Lower leg skin (tissue), 4 donors: ENCODE measurements around the gene ARG1. TPM values are rescaled to one million over a fixed set of nuclear protein-coding genes. Genes with fewer than 3 reads are reported as not detected.

ENCODE experiments used
- DNase-seq, 2 donors: peaks; one replicate each; pipeline ENCODE4 v3.0.0-alpha.2; 2019; ENCODE audit warnings: low spot score in 2 of 2
- H3K4me3 ChIP-seq: fragments of 200-600 bp; sonication (generic); 2 replicates; pipeline ENCODE4 v1.5.1; 2017; ENCODE audit warnings: mild to moderate bottlenecking, low read depth; ENCODE audit not compliant: poor library complexity, severe bottlenecking
- CTCF ChIP-seq, 3 donors: fragments of 450-650 bp; IDR thresholded peaks; one replicate each; pipeline ENCODE4 v1.5.1; 2016; ENCODE audit warnings: antibody characterized with exemption in 3 of 3, mild to moderate bottlenecking in 3 of 3, moderate library complexity in 2 of 3
- POLR2A ChIP-seq, 2 donors: fragments of 450-650 bp; IDR thresholded peaks; one replicate each; pipeline ENCODE4 v1.6.1; 2016 to 2017; ENCODE audit warnings: antibody characterized with exemption in 2 of 2, mild to moderate bottlenecking in 1 of 2, moderate library complexity in 1 of 2
- WGBS, 2 donors: methylation state at CpG; one replicate each; pipeline ENCODE4 v1.1.5; 2018; 5-methylcytosine and 5-hydroxymethylcytosine counted together
- intact Hi-C: fragments of 100-400 bp; cut with DNase I; formaldehyde crosslinking; loops from one replicate; pipeline ENCODE4 v1.15.0; 2023; ENCODE audit warnings: low total_unique reads
- total RNA-seq, 4 donors: library from RNA; depleted of rRNA; stranded (reverse); fragments of >200 nt; gene quantifications; one replicate each; pipeline ENCODE4 v1.1.0, GENCODE V29; 2016

Gene ARG1
- total RNA-seq, 4 donors from 2014 or later, result 104 to 248 (median 220) TPM

- WGBS, 2 donors, result 48 to 58% methylated on average over 2 of the region's 2 CpGs
- DNase-seq, result no peak
- H3K4me3 ChIP-seq, result no peak overlapping the region
- intact Hi-C loops, result no loop called here
- no peak for TF ChIP-seq CTCF (IDR thresholded peaks at IDR 0.05)
- no peak for TF ChIP-seq POLR2A (IDR thresholded peaks at IDR 0.05)
Observed at GRCh38 chr6:131545317-131545716, 27.7 kb upstream of the ARG1 start.

- DNase-seq, result no peak
- intact Hi-C loops, result no loop called here
- WGBS, 2 donors, result 81 to 82% methylated on average over 6 of the region's 6 CpGs
- TF ChIP-seq POLR2A (IDR thresholded peaks at IDR 0.05), result no peak
- H3K4me3 ChIP-seq, result no peak overlapping the region
Observed at GRCh38 chr6:131547488-131547887, 25.5 kb upstream of the ARG1 start.

GRCh38 chr6:131548441-131548840 is 24.6 kb upstream of the ARG1 start:
- no peak overlapping the region for H3K4me3 ChIP-seq
- intact Hi-C loops, result no loop called here
- no peak for TF ChIP-seq POLR2A (IDR thresholded peaks at IDR 0.05)
- no peak for TF ChIP-seq CTCF (IDR thresholded peaks at IDR 0.05)
- no peak for DNase-seq
- WGBS, 2 donors, result 79 to 84% methylated on average over 1 of the region's 1 CpG

GRCh38 chr6:131549811-131550210 is 23.2 kb upstream of the ARG1 start:
- 36 to 48% methylated on average over 2 of the region's 2 CpGs for WGBS, 2 donors
- TF ChIP-seq CTCF (IDR thresholded peaks at IDR 0.05), result no peak
- no peak for TF ChIP-seq POLR2A (IDR thresholded peaks at IDR 0.05)
- intact Hi-C loops, result no loop called here
- no peak overlapping the region for H3K4me3 ChIP-seq
- DNase-seq, result no peak

GRCh38 chr6:131551902-131552301 is 21.1 kb upstream of the ARG1 start:
- 83 to 86% methylated on average over 4 of the region's 4 CpGs for WGBS, 2 donors
- no peak overlapping the region for H3K4me3 ChIP-seq
- no peak for DNase-seq
- no peak for TF ChIP-seq CTCF (IDR thresholded peaks at IDR 0.05)
- TF ChIP-seq POLR2A (IDR thresholded peaks at IDR 0.05), result no peak
- intact Hi-C loops, result no loop called here

- WGBS, 2 donors, result 80 to 81% methylated on average over 3 of the region's 3 CpGs
- no peak overlapping the region for H3K4me3 ChIP-seq
- no peak for DNase-seq
- intact Hi-C loops, result no loop called here
- TF ChIP-seq POLR2A (IDR thresholded peaks at IDR 0.05), result no peak
- no peak for TF ChIP-seq CTCF (IDR thresholded peaks at IDR 0.05)
Observed at GRCh38 chr6:131552572-131552971, 20.5 kb upstream of the ARG1 start.
